Adrenal gland (tissue), 5 donors: ENCODE data around the gene TCEAL2.
"Not testable (repeated sequence)": the region's sequence is repeated elsewhere in the genome, so short reads cannot be mapped to it uniquely, and the experiment has no call there.

Experiments used
- CTCF ChIP-seq, 6 experiments: fragments of 450-650 bp in 4 of 6; fragments of 200-600 bp in 2 of 6; sonication (generic) in 1 of 6; IDR thresholded peaks; 1 replicate in 5 of 6; 2 replicates in 1 of 6; pipeline versions ENCODE4 v1.5.1 to v1.8.0; 2016 to 2021; ENCODE audit warnings: antibody characterized with exemption in 6 of 6, mild to moderate bottlenecking in 2 of 6, moderate library complexity in 1 of 6
- POLR2A ChIP-seq, 2 donors: fragments of 450-650 bp; IDR thresholded peaks; one replicate each; pipeline ENCODE4 v1.6.1; 2017; ENCODE audit warnings: antibody characterized with exemption in 2 of 2, mild to moderate bottlenecking in 2 of 2, moderate library complexity in 1 of 2
- donor health status: DM: no; HTN: no; CAD: no.

- not testable (repeated sequence) for TF ChIP-seq CTCF, POLR2A (IDR thresholded peaks at IDR 0.05)
Observed at GRCh38 chrX:102141631-102142030, 16.2 kb downstream of the TCEAL2 start.
